GM21717 (cell line): Measurements from ENCODE around the gene COMP.

ENCODE experiments used
- ATAC-seq: cut with Tn5 transposase; IDR thresholded peaks from one replicate; pipeline ENCODE4 v1.9.1; 2021; ENCODE audit warnings: mild to moderate bottlenecking, moderate library complexity; ENCODE audit not compliant: unreplicated experiment

Gene COMP

DNA sequence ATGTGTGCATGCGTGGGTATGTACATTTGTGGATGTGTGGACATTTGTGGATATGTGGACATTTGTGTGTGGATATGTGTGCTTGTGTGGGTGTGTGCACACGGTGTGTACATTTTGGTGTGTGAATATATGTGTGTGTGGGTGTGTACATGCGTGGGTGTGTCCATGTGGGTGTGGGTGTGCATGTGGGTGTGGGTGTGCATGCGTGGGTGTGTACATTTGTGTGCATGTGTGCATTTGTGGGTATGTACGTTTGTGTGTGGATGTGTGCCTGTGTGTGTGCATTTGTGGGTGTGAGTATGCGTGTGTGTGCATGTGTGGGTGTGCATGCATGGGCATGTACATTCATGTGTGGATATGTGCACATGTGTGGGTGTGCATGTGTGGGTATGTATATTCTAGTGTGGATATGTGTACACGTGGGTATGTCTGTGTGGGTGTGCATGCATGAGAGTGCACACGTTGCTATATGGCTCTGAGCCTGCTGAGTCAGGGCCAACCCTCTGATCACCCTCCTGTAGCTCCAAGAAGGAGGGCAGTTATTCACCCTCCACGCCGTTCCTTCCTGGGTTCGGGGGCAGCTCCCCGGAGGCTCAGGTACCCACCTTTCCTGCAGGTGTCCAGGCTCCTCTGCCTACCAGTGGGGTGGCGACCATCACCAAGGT, 20.3 kb downstream of the COMP start:
- no peak for ATAC-seq

DNA sequence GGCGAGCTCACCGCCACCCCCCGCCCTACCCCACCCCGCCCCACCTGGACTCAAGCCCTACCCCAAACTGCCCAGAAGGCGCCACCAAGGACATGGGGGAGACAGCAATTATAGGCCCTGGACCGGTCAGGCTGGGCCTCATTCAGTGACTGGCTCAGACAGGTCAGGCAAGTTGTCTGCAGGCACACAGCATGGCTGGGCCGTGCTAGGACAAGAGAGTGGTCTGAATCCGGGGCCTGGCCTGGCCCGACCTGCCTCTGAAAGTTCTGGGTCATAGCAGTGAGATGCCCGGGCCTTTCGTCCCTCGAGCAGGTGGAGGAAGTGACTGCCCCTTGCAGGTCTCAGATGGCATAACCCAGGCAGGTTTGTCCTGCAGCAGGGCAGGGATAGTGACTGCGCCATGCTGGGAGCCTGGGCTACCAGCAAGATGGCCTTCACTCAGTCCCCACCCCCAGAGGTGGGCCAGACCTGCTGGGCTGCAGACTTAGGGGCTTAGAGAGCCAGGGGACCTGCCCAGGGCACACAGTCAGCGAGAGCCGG, 21.0 kb downstream of the COMP start:
- ATAC-seq, result no peak

GRCh38 chr19:18768997-18769891, 21.9 kb downstream of the COMP start:
- no peak for ATAC-seq

DNA sequence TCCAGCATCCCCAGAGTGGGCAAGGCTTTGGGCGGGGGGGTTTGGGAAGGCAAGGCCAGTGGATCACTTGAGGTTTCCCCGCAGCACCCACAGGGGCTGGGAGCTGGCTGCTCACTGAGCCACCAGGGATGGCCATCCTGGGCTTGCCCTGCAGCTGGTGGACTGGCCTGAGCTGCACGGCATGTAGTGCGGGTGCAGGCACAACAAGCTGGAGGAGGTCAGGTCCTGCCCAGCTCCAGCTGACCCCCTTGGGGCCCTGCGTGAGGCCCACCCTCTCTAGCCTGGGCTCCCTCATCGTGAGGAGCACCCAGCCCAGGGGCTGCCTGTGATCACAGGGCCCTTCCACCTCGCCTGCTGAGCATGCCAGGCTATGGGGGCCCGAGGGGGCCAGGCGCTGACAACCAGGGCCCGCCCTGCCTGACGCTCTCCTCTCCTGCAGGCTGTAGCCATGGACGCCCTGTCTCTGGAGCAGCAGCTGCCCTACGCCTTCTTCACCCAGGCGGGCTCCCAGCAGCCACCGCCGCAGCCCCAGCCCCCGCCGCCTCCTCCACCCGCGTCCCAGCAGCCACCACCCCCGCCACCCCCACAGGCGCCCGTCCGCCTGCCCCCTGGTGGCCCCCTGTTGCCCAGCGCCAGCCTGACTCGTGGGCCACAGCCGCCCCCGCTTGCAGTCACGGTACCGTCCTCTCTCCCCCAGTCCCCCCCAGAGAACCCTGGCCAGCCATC, 22.9 kb downstream of the COMP start:
- ATAC-seq, result no peak

DNA sequence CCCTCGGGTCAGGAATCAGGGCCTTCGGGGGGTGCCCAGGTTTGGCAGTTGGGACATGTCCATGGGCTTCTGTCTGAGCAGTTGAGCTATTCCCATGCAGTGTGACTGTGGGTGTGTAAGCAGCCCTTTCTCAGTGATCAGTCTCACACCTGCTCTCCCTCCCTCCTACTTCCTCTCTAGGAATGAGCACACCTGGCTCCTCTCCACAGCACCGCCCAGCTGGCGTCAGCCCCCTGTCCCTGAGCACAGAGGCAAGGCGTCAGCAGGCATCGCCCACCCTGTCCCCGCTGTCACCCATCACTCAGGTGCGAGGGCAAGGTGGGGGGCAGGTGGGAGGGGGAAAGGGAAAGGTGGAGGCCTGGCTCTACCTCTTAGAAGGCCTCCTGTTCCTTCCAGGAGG, 25.9 kb downstream of the COMP start:
- no peak for ATAC-seq

- no peak for ATAC-seq
Measured at GRCh38 chr19:18764591-18765051, 26.5 kb downstream of the COMP start.

- no peak for ATAC-seq
Measured at GRCh38 chr19:18763674-18764590, 27.2 kb downstream of the COMP start.

DNA sequence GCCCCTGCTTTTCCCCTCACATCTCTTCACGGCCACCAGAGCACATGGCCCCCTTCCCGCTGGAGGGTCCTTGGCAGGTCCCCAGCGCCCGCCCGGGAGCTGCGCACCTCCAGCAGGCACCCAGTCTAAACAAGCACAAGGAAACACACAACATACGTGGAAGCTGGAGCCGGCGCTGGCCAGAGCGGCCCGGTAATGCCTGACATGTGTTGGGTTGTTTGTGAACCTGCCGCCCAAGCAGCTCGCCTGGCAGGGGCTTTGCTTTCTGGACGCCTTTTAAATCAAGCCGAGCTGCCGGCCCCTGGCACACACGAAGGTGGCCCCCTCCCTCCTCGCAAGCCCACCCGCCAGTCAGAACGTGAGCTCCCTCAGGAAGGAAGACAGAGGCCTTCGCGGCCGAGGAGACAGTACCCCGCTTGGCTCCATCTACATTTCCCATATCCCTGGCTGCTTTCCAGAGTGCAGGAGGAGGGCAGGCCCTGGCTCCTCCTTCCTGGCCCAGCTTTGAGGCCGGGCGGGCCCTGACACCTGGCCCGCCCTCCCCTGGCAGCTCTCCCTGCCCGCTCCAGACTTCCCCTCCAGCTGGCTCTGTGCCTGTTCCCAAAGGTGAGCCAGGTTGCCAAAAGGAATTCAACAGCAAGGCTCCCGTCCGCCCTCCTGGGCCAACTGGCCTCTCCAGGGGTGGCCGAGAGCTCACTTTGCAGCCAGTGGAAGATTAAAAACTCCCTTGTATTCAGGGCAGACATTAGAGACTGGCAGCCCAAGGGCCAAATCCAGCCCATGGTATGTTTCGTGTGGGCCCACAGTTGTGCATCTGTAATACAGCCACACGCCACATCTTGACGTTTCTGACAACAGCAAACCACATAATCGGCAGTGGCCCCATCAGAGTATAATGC, 28.7 kb downstream of the COMP start:
- ATAC-seq, result no peak

DNA sequence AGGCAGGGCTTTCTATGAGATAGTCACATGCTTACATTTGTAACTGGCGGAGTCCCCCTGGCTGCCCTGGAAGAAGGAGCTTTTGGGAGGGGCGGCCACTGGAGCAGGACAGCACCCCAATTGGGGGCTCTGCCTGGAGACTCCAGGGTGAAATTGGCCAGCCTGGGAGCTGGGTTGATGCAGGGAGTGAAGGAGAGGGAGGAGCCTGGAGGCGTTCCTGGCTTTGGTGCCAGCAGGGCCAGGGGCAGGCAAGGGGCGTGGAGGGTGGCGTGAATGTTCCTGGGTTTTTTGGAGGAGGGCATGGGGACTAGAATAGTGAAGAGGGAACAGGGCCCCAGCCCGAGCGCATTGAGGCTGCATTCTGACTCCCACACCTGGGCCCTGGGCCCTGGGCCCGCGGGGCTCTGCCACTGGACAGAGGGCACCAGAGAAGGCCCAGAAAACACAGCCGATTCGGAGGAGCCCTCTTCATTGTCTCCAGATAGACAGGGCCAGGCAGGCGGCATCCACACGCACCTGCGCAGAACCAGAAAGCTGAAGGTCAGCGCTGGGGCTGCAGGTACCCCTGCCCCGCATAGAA, 29.5 kb downstream of the COMP start:
- ATAC-seq, result no peak

DNA sequence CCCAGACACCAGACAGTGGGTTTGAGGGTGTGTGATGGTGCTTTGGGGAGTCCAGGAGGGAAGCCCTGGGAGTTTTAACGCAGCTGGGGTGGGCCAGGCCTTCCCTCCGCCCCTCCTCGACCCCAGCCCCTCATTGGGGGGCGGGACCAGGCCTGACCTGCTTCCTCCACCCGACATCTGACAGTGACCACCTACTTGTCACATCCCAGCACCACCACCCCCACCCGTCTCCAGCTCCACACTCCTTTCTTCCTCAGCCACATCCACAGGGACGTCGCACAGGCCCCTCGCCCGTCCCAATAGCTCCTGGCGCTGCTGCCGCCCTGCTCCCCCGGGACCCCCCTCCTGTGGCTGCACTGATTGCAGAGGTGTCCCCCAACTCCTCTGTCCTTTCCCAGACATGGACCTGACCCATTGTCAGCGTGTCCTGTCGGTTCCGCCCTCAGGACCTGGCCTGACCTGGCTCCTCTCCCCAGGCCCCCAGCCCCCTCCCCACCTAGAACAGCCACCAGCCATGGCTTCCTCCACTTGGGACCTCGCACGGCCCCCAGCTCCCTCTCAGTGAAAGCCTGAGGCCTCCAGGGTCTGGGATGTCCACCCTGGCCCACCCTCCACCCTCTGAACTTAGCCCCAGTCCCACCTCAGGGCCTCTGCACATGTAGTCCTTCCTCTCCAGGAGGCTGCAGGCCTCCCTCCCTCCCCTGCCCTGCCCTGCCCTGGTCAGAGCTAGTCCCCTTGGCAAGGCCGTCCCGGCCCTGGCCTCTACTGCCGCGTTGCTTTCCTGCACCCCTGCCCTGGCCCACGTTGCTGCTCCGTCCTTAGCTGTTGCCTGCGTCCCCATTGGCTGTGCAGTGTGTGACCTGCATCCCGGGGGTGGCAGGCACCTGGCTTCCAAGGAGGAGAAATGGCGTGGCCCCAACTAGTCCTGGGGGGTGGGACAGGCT, 30.4 kb downstream of the COMP start:
- no peak for ATAC-seq

- ATAC-seq, result no peak
Measured at GRCh38 chr19:18759995-18760426, 31.1 kb downstream of the COMP start.

DNA sequence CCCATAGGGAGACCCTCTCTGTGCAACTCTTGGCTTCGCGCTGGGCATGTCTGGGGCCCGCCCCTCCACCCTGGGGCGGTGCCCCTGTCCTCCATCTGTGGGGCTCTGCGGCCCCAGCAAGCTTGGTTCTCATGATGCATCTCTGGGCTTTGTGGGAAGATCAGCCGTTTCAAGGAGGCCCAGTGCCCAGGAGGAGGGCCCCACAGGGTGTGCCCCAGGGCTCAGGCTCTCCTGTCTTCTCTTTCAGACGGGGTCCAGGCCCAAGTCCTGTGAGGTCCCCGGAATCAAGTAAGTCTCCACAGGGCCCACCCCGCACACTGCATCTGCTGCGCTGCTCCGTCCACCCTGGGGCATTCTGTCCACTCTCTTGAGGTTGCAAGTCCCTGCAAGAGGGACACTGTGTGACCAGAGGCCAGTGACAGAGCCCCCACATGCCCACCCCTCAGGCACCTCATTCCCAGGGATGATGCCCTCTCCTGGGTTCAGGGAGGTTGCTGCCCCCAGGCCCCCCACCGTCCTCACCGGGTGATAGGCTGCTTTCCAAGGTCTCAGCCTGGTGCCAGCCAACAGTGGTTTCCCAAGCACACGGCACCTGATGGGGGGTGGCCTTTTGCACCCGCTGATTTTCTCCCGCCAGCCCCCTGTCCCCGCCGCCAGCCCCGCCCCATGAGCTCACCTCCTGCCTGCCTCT, 31.7 kb downstream of the COMP start:
- no peak for ATAC-seq

- ATAC-seq, result no peak
Measured at GRCh38 chr19:18756896-18757295, 34.2 kb downstream of the COMP start.

DNA sequence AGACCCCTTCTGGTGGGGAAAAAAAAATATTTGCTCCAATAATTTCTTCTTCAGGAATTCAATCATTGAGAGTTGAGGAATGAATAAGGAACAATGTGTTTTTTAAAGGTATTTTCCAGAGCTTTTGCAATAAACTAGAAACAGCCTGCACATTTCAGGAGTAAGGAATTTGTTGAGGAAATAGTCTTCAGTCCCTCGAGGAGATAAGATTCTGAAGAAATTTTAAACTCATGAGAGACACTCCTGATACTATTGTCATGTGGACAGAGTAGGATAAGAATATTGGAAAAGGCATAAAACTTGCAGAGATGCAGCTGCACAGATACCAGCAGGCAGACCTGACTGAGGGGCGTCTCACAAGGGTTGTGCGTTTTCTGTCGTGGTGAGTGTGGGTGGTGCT, 36.6 kb downstream of the COMP start:
- ATAC-seq, result no peak

- ATAC-seq, result no peak
Measured at GRCh38 chr19:18751571-18751970, 39.5 kb downstream of the COMP start.

DNA sequence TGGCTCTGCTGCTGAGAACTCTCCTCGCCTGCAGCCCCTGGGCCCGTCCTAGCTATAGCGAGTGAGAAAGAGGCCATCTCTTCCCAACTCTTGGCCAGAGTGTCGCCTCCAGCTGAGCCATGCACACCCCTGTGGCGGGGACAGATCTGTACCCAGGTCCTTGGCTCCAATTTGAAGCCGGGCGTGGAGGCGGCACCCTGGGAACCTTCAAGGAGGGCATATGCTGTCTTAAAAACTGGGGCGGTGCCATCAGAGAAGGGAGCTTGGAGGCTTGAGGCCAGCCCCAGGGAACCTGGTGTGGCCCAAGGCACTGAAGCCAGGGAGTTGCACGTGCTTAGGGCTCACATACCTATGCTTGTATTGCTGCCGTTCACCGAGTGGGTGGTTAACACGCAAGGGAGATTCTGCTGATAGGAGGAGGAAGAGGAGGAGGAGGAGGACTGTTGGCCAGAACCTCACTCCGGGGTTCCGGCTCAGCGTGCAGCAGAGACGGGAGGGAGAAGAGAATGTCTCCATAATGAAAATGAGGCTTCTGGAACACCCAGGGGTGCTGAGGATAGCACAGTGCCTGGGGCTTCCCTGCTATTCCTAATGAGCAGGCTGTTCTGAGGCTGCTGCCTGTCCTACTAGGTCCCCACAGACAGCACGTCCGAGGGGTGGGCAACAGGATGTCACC, 40.7 kb downstream of the COMP start:
- ATAC-seq, result no peak
